IMR-90 (cell line): ENCODE measurements around the gene TNKS1BP1. TPM values are rescaled to one million over a fixed set of nuclear protein-coding genes. Genes with fewer than 3 reads are reported as not detected.
A peak's percentile ranks its signal among the peaks of the same experiment; 100 is the strongest.

Experiments used
- ATAC-seq: fragments of 200-7000 bp; cut with Tn5 transposase; 2 replicates; pipeline ENCODE4 v1.9.1; 2020; ENCODE audit warnings: low read depth, mild to moderate bottlenecking, moderate library complexity
- BruUV-seq: library from RNA; stranded (reverse); fragments of 400-500 nt; replicated peaks from 2 replicates; lab custom pipeline; 2021; lab: Mats Ljungman, UMichigan
- CTCF ChIA-PET: fragments of 300-600 bp; formaldehyde crosslinking; extraction: SDS; loops from one replicate; lab custom pipeline; 2021; ENCODE audit warnings: antibody characterized with exemption; lab: Yijun Ruan, JAX
- POLR2A ChIA-PET: fragments of 300-600 bp; sonication (Branson Sonifier 250); formaldehyde crosslinking; loops from one replicate; lab custom pipeline; 2022; ENCODE audit warnings: antibody characterized with exemption; ENCODE audit not compliant: unreplicated experiment; lab: Charles Lee
- DNase-seq: peaks from one replicate; pipeline ENCODE4 v3.0.0; 2013
- H2AFZ ChIP-seq: replicated peaks from 2 replicates; pipeline ENCODE3; 2013; ENCODE audit warnings: low read length, mild to moderate bottlenecking; ENCODE audit not compliant: poor library complexity
- H2AK5ac ChIP-seq: 2 replicates; pipeline ENCODE4 v1.6.1; 2013; ENCODE audit warnings: low read depth, low read length, inconsistent platforms
- H2AK9ac ChIP-seq: replicated peaks from 2 replicates; pipeline ENCODE3; 2013; ENCODE audit warnings: mild to moderate bottlenecking, low read depth, low read length, moderate library complexity; ENCODE audit not compliant: poor library complexity
- H2BK120ac ChIP-seq: 2 replicates; pipeline ENCODE4 v1.6.1; 2013; ENCODE audit warnings: low read depth, low read length, inconsistent platforms
- H2BK15ac ChIP-seq: 3 replicates; pipeline ENCODE4 v1.6.1; 2013; ENCODE audit warnings: low read depth, low read length, inconsistent platforms
- H2BK20ac ChIP-seq: 2 replicates; pipeline ENCODE4 v1.6.1; 2013; ENCODE audit warnings: low read depth, mild to moderate bottlenecking, inconsistent platforms, low read length, moderate library complexity
- H2BK5ac ChIP-seq: 2 replicates; pipeline ENCODE4 v1.6.1; 2013; ENCODE audit warnings: mild to moderate bottlenecking, low read depth, low read length, inconsistent platforms; ENCODE audit not compliant: poor library complexity, severe bottlenecking
- H3K14ac ChIP-seq: replicated peaks from 2 replicates; pipeline ENCODE4 v1.6.1; 2013; ENCODE audit warnings: low read depth, low read length, inconsistent platforms
- H3K18ac ChIP-seq: 2 replicates; pipeline ENCODE4 v1.6.1; 2013; ENCODE audit warnings: low read depth, low read length, control low read depth
- H3K23ac ChIP-seq: 2 replicates; pipeline ENCODE4 v1.6.1; 2013; ENCODE audit warnings: low read depth, low read length, inconsistent platforms
- H3K27ac ChIP-seq: 2 replicates; pipeline ENCODE4 v1.5.1; 2013; ENCODE audit warnings: mild to moderate bottlenecking, control low read depth, low read length; ENCODE audit not compliant: insufficient read depth
- H3K27me3 ChIP-seq: 2 replicates; pipeline ENCODE4 v1.6.1; 2013; ENCODE audit warnings: low read length; ENCODE audit not compliant: control insufficient read depth, insufficient read depth
- H3K36me3 ChIP-seq: 2 replicates; pipeline ENCODE4 v1.6.1; 2013; ENCODE audit warnings: low read length, mixed read lengths; ENCODE audit not compliant: control insufficient read depth, insufficient read depth
- H3K4ac ChIP-seq: 2 replicates; pipeline ENCODE4 v1.6.1; 2013; ENCODE audit warnings: low read depth, low read length, inconsistent platforms
- H3K4me1 ChIP-seq: 2 replicates; pipeline ENCODE4 v1.6.1; 2013; ENCODE audit warnings: low read length, mixed read lengths; ENCODE audit not compliant: control insufficient read depth, insufficient read depth
- H3K4me2 ChIP-seq: 2 replicates; pipeline ENCODE4 v1.6.1; 2013; ENCODE audit warnings: low read depth, mild to moderate bottlenecking, control low read depth, low read length, moderate library complexity
- H3K4me3 ChIP-seq: 2 replicates; pipeline ENCODE4 v1.5.1; 2013; ENCODE audit warnings: low read depth, mild to moderate bottlenecking, control low read depth, low read length, moderate library complexity; ENCODE audit not compliant: insufficient read depth
- H3K56ac ChIP-seq: 2 replicates; pipeline ENCODE4 v1.6.1; 2013; ENCODE audit warnings: low read length, inconsistent platforms; ENCODE audit not compliant: insufficient read depth; ENCODE audit errors: extremely low read depth
- H3K79me1 ChIP-seq, 2 experiments: 2 replicates each; pipeline ENCODE4 v1.6.1; 2013; ENCODE audit warnings: low read length in 2 of 2, inconsistent platforms in 1 of 2, low read depth in 1 of 2
- H3K9ac ChIP-seq: 2 replicates; pipeline ENCODE4 v1.6.1; 2013; ENCODE audit warnings: low read depth, low read length, control low read depth
- H3K9me1 ChIP-seq: 2 replicates; pipeline ENCODE4 v1.6.1; 2013; ENCODE audit warnings: low read length, inconsistent platforms; ENCODE audit not compliant: insufficient read depth
- H3K9me3 ChIP-seq: 2 replicates; pipeline ENCODE4 v1.6.1; 2013; ENCODE audit warnings: low read length; ENCODE audit not compliant: control insufficient read depth, insufficient read depth
- H4K20me1 ChIP-seq: 2 replicates; pipeline ENCODE4 v1.6.1; 2013; ENCODE audit warnings: low read length, inconsistent platforms; ENCODE audit not compliant: insufficient read depth
- H4K5ac ChIP-seq: 2 replicates; pipeline ENCODE4 v1.6.1; 2013; ENCODE audit warnings: mild to moderate bottlenecking, low read depth, low read length, control low read depth
- H4K8ac ChIP-seq, 2 experiments: 2 replicates each; pipeline ENCODE4 v1.6.1; 2013; ENCODE audit warnings: low read depth in 2 of 2, low read length in 2 of 2, control low read depth in 1 of 2, inconsistent platforms in 1 of 2
- H4K91ac ChIP-seq: 2 replicates; pipeline ENCODE4 v1.6.1; 2013; ENCODE audit warnings: low read depth, low read length, inconsistent platforms; ENCODE audit not compliant: insufficient read depth
- CEBPB ChIP-seq: IDR thresholded peaks from 2 replicates; pipeline ENCODE4 v1.6.1; 2012; ENCODE audit warnings: low read depth, low read length, improper control_type of control experiment
- RAD21 ChIP-seq: IDR thresholded peaks from 2 replicates; pipeline ENCODE4 v1.6.1; 2012; ENCODE audit warnings: low read length, improper control_type of control experiment
- WGBS, 2 experiments: methylation state at CpG; one replicate each; pipeline versions ENCODE4 v1.1.5 to v1.1.7; 2013; ENCODE audit warnings: missing lambda C conversion rate in 2 of 2; ENCODE audit not compliant: insufficient read length in 1 of 2; ENCODE audit errors: extremely low coverage in 2 of 2; 5-methylcytosine and 5-hydroxymethylcytosine counted together
- dilution Hi-C: fragments of 300-500 bp; cut with HindIII; formaldehyde crosslinking; loops from one replicate; pipeline ENCODE4 v1.14.3; 2018; ENCODE audit warnings: low sequenced_read_pairs; ENCODE audit not compliant: unreplicated experiment
- in situ Hi-C: fragments of 300-500 bp; cut with MboI; formaldehyde crosslinking; loops from 3 replicates; pipeline ENCODE4 v1.14.3; 2019; ENCODE audit warnings: low sequenced_read_pairs, inconsistent platforms, mixed read lengths
- intact Hi-C: fragments of 100-400 bp; cut with micrococcal nuclease; formaldehyde crosslinking; loops from 2 replicates; pipeline ENCODE4 v1.10.0; 2022
- polyA plus RNA-seq, 3 experiments: library from polyadenylated mRNA; depleted of rRNA; stranded (reverse); fragments of >200 nt; gene quantifications; 2 replicates each; pipeline ENCODE4 v1.2.3, GENCODE V29; 2012; ENCODE audit warnings: low replicate concordance in 1 of 3
- total RNA-seq: library from RNA; depleted of rRNA; stranded (reverse); fragments of >200 nt; gene quantifications from 2 replicates; pipeline ENCODE4 v1.2.3, GENCODE V29; 2012

Gene TNKS1BP1
- total and polyA plus RNA-seq, 2 of the 4 experiments (the other 2 are of a cell fraction): 31.7 to 71.4 TPM

GRCh38 chr11:57260937-57261783 lies 63.6 kb downstream of the TNKS1BP1 start:
- H2AK5ac ChIP-seq: peak overlapping the region; percentile 18; the same call in 1 of the 2 replicates
- no peak overlapping the region for H3K9ac ChIP-seq
- H2BK15ac ChIP-seq: peak overlapping the region; percentile 54; the same call in 1 of the 3 replicates
- H3K4ac ChIP-seq: peak overlapping the region; percentile 58; the same call in 1 of the 2 replicates
- no TSS peak for BruUV-seq
- H3K79me1 ChIP-seq: no peaks in the 10 kb centered on the region
- H4K20me1 ChIP-seq: no peaks in the 10 kb centered on the region
- H2BK20ac ChIP-seq: no peak overlapping the region
- no peaks in the 10 kb centered on the region for H3K27me3 ChIP-seq
- H3K18ac ChIP-seq: no peak overlapping the region; the same call in 1 of the 2 replicates
- intact Hi-C loops: no loop called here
- peak; percentile 72 for TF ChIP-seq CEBPB
- no peak for TF ChIP-seq RAD21
- POLR2A ChIA-PET: no interaction called here
- no peak overlapping the region for H3K23ac ChIP-seq
- H3K27ac ChIP-seq: no peak overlapping the region
- H3K14ac ChIP-seq: peak overlapping the region; percentile 28; the same call in 1 of the 2 replicates
- in situ Hi-C loops: no loop called here
- H3K4me1 ChIP-seq: peaks cover 2% of the 10 kb centered on the region
- no peak overlapping the region for H3K56ac ChIP-seq
- WGBS, 2 experiments: 100% methylated on average over 1 of the region's 5 CpGs; no CpG with 5 or more reads in 1 of the 2 experiments
- no peak overlapping the region for H2AK9ac ChIP-seq
- H3K9me3 ChIP-seq: peaks cover 1% of the 10 kb centered on the region; the same call in 1 of the 2 replicates
- H2AFZ ChIP-seq: peak overlapping the region; percentile 82
- dilution Hi-C loops: no loop called here
- no peak overlapping the region for H3K4me2 ChIP-seq
- peaks cover 5% of the 10 kb centered on the region; the same call in 1 of the 2 replicates for H3K9me1 ChIP-seq
- H2BK5ac ChIP-seq: no peak overlapping the region
- DNase-seq (no peak), ATAC-seq (peak; percentile 51)
- H4K91ac ChIP-seq: peak overlapping the region; percentile 23
- H2BK120ac ChIP-seq: peak overlapping the region; percentile 61; the same call in 1 of the 2 replicates
- no peak overlapping the region for H3K4me3 ChIP-seq
- H3K36me3 ChIP-seq: no peaks in the 10 kb centered on the region
- H4K8ac ChIP-seq: peak overlapping the region in 1 of 2 experiments; percentile 66; a peak in 2 of 4 replicates
- no peak overlapping the region for H4K5ac ChIP-seq
- CTCF ChIA-PET: interaction anchor here (0.5 to 1.6 kb wide), 2 partner anchors 12 kb away, joined by 3 to 7 read pairs; no protein-coding TSS in a partner anchor
